Testis (tissue), 3 donors: Measurements from ENCODE around the gene ENDOU. TPM values are rescaled to one million over a fixed set of nuclear protein-coding genes. Genes with fewer than 3 reads are reported as not detected.

Experiments used
- DNase-seq: peaks from one replicate; pipeline ENCODE4 v3.0.0-alpha.2; 2019
- H3K27ac ChIP-seq, 2 donors: fragments of 200-600 bp; sonication (generic); one replicate each; pipeline ENCODE4 v1.5.1; 2019
- H3K27me3 ChIP-seq: fragments of 200-600 bp; sonication (generic); one replicate; pipeline ENCODE4 v1.5.1; 2019
- H3K36me3 ChIP-seq: fragments of 200-600 bp; sonication (generic); one replicate; pipeline ENCODE4 v1.5.1; 2017; ENCODE audit warnings: low read depth; ENCODE audit errors: missing control alignments
- H3K4me1 ChIP-seq: fragments of 200-600 bp; sonication (generic); one replicate; pipeline ENCODE4 v1.5.1; 2019
- H3K4me3 ChIP-seq, 2 donors: fragments of 200-600 bp; sonication (generic); one replicate each; pipeline ENCODE4 v1.5.1; 2017 to 2019
- H3K9me3 ChIP-seq: fragments of 200-600 bp; sonication (generic); one replicate; pipeline ENCODE4 v1.5.1; 2017
- CTCF ChIP-seq, 3 experiments: fragments of 450-650 bp in 2 of 3; fragments of 200-600 bp in 1 of 3; sonication (generic) in 1 of 3; IDR thresholded peaks; one replicate each; pipeline ENCODE4 v1.5.1; 2016 to 2019; ENCODE audit warnings: antibody characterized with exemption in 3 of 3, mild to moderate bottlenecking in 2 of 3, moderate library complexity in 1 of 3
- POLR2A ChIP-seq: fragments of 450-650 bp; IDR thresholded peaks from one replicate; pipeline ENCODE4 v1.6.1; 2017; ENCODE audit warnings: antibody characterized with exemption, mild to moderate bottlenecking, moderate library complexity
- WGBS, 2 donors: methylation state at CpG; one replicate each; pipeline ENCODE4 v1.1.5; 2018; 5-methylcytosine and 5-hydroxymethylcytosine counted together
- intact Hi-C: fragments of 100-400 bp; cut with DNase I; formaldehyde crosslinking; loops from one replicate; pipeline ENCODE4 v1.15.1; 2023; ENCODE audit warnings: low total_unique reads
- polyA plus RNA-seq: library from polyadenylated mRNA; stranded (reverse); fragments of 350-450 nt; fragmentation: Illumina TruSeq; extraction: RNeasy Lipid Tissue Mini Kit (QIAGEN cat#74804); gene quantifications from one replicate; pipeline ENCODE4 v1.2.3, GENCODE V29; 2014; ENCODE audit warnings: low read depth, low replicate concordance; ENCODE audit not compliant: insufficient read depth
- total RNA-seq, 2 donors: library from RNA; depleted of rRNA; stranded (reverse); fragments of >200 nt; gene quantifications; one replicate each; pipeline ENCODE4 v1.2.3, GENCODE V29; 2016

The ENDOU gene
- total and polyA plus RNA-seq, 3 donors from 2014 or later = 0.16 to 0.43 (median 0.21) TPM

GRCh38 chr12:47772738-47773061, 47.4 kb upstream of the ENDOU start:
- peak overlapping the region in 1 of 2 donors; percentile 83 for H3K27ac ChIP-seq
- intact Hi-C loops = loop anchor here (10.0 kb wide), 1 partner anchor 58 kb away; no protein-coding TSS in a partner anchor
- H3K36me3 ChIP-seq = no peaks in the 10 kb centered on the region
- no peaks in the 10 kb centered on the region for H3K9me3 ChIP-seq
- DNase-seq = no peak
- peak overlapping the region; percentile 87 to 88 for H3K4me3 ChIP-seq
- no peaks in the 10 kb centered on the region for H3K27me3 ChIP-seq
- 9% methylated on average over 17 of the region's 17 CpGs for WGBS, 2 donors
- TF ChIP-seq POLR2A (no peak), CTCF (IDR thresholded peaks at IDR 0.05) (no peak)
- H3K4me1 ChIP-seq = peaks cover 31% of the 10 kb centered on the region

GRCh38 chr12:47772094-47772660, 46.9 kb upstream of the ENDOU start:
- intact Hi-C loops = loop anchor here (10.0 kb wide), 1 partner anchor 57 kb away; no protein-coding TSS in a partner anchor
- peak overlapping the region in 1 of 2 donors; percentile 83 for H3K27ac ChIP-seq
- H3K9me3 ChIP-seq = no peaks in the 10 kb centered on the region
- peak overlapping the region; percentile 87 to 88 for H3K4me3 ChIP-seq
- 57 to 67% methylated on average over 13 of the region's 13 CpGs for WGBS, 2 donors
- no peaks in the 10 kb centered on the region for H3K27me3 ChIP-seq
- TF ChIP-seq POLR2A = no peak
- H3K4me1 ChIP-seq = peaks cover 27% of the 10 kb centered on the region
- H3K36me3 ChIP-seq = no peaks in the 10 kb centered on the region
- no peak for DNase-seq

GRCh38 chr12:47771304-47771703, 46.0 kb upstream of the ENDOU start:
- peaks cover 18% of the 10 kb centered on the region for H3K4me1 ChIP-seq

GRCh38 chr12:47770086-47770726, 44.9 kb upstream of the ENDOU start:
- Histone ChIP-seq H3K4me3 (no peak overlapping the region), H3K9me3 (no peaks in the 10 kb centered on the region), H3K27me3 (no peaks in the 10 kb centered on the region), H3K36me3 (no peaks in the 10 kb centered on the region), H3K4me1 (peaks cover 9% of the 10 kb centered on the region), H3K27ac (no peak overlapping the region)
- intact Hi-C loops = loop anchor here (10.0 kb wide), 1 partner anchor 55 kb away; no protein-coding TSS in a partner anchor
- TF ChIP-seq CTCF (IDR thresholded peaks at IDR 0.05) (no peak), POLR2A (no peak)
- 74 to 77% methylated on average over 3 of the region's 3 CpGs for WGBS, 2 donors
- no peak for DNase-seq

More at GRCh38 chr12:47771304-47771703, 46.0 kb upstream of the ENDOU start:
- Histone ChIP-seq H3K4me3 (no peak overlapping the region), H3K27me3 (no peaks in the 10 kb centered on the region), H3K27ac (no peak overlapping the region), H3K9me3 (no peaks in the 10 kb centered on the region), H3K36me3 (no peaks in the 10 kb centered on the region)
- no peak for TF ChIP-seq CTCF (IDR thresholded peaks at IDR 0.05)
- TF ChIP-seq POLR2A = no peak
- DNase-seq = no peak
- intact Hi-C loops = loop anchor here (10.0 kb wide), 1 partner anchor 57 kb away; no protein-coding TSS in a partner anchor
- 78 to 83% methylated on average over 6 of the region's 6 CpGs for WGBS, 2 donors

GRCh38 chr12:47769234-47770085, 44.2 kb upstream of the ENDOU start:
- Histone ChIP-seq H3K4me1 (peaks cover 1% of the 10 kb centered on the region), H3K9me3 (no peaks in the 10 kb centered on the region), H3K36me3 (no peaks in the 10 kb centered on the region), H3K27me3 (no peaks in the 10 kb centered on the region), H3K4me3 (no peak overlapping the region), H3K27ac (no peak overlapping the region)
- 80 to 82% methylated on average over 4 of the region's 4 CpGs for WGBS, 2 donors
- DNase-seq = no peak
- intact Hi-C loops = loop anchor here (10.0 kb wide), 1 partner anchor 55 kb away; no protein-coding TSS in a partner anchor
- TF ChIP-seq CTCF (IDR thresholded peaks at IDR 0.05) (no peak), POLR2A (no peak)
